K562 (cell line): Measurements from ENCODE around the gene PHTF2. TPM values are rescaled to one million over a fixed set of nuclear protein-coding genes. Genes with fewer than 3 reads are reported as not detected.

Experiments
- ATAC-seq: fragments of 200-7000 bp; cut with Tn5 transposase; 3 replicates; pipeline ENCODE4 v1.9.1; 2020; ENCODE audit warnings: moderate library complexity
- BruUV-seq: library from RNA; stranded (reverse); fragments of 400-500 nt; replicated peaks from 2 replicates; lab custom pipeline; 2021; lab: Mats Ljungman, UMichigan
- CTCF ChIA-PET: fragments of 300-600 bp; formaldehyde crosslinking; extraction: SDS; loops from one replicate; lab custom pipeline; 2021; ENCODE audit warnings: low intra/inter-chr PET ratio; lab: Yijun Ruan, JAX
- POLR2A ChIA-PET: fragments of 300-600, 350-650 bp; sonication (Branson Sonifier 250); formaldehyde crosslinking; extraction: SDS; loops from one replicate; lab custom pipeline; 2021; ENCODE audit warnings: antibody characterized with exemption, inconsistent platforms; lab: Yijun Ruan, JAX
- DNase-seq, 4 experiments: peaks; one replicate each; pipeline versions ENCODE4 v3.0.0 to v3.0.0-alpha.2; 2011 to 2018; ENCODE audit warnings: low spot score in 3 of 4, mixed read lengths in 3 of 4; ENCODE audit errors: extremely low read depth in 1 of 4
- FAIRE-seq: peaks from 2 replicates; lab custom pipeline; 2011; peaks lifted over from hg19 to GRCh38; lab: Jason Lieb, UNC
- H2AFZ ChIP-seq: 2 replicates; pipeline ENCODE4 v1.6.0; 2011; ENCODE audit warnings: low read depth, low read length, control low read depth, inconsistent platforms
- H3K27ac ChIP-seq: fragments of 200-600 bp; 3 replicates; pipeline ENCODE4 v1.8.0; 2011; ENCODE audit warnings: low read depth, mild to moderate bottlenecking, control low read depth, inconsistent platforms, low read length, moderate library complexity, mixed read lengths; ENCODE audit errors: extremely low read depth
- H3K27me3 ChIP-seq, 2 experiments: fragments of 300-600 bp in 1 of 2; 2 replicates in 1 of 2; 3 replicates in 1 of 2; pipeline versions ENCODE4 v1.6.0 to v1.8.0; 2011; ENCODE audit warnings: inconsistent platforms in 2 of 2, low read length in 2 of 2, mild to moderate bottlenecking in 1 of 2, mixed read lengths in 1 of 2, moderate library complexity in 1 of 2; ENCODE audit not compliant: control insufficient read depth in 2 of 2, insufficient read depth in 2 of 2
- H3K36me3 ChIP-seq: fragments of 300-600 bp; 3 replicates; pipeline ENCODE4 v1.8.0; 2011; ENCODE audit warnings: mild to moderate bottlenecking, low read length, inconsistent platforms; ENCODE audit not compliant: control insufficient read depth, insufficient read depth
- H3K4me1 ChIP-seq, 2 experiments: fragments of 200-600 bp in 1 of 2; replicated peaks in 1 of 2; 2 replicates in 1 of 2; 3 replicates in 1 of 2; pipeline versions ENCODE4 v1.5.1 to v1.8.0; 2011; ENCODE audit warnings: inconsistent platforms in 2 of 2, low read length in 2 of 2, mild to moderate bottlenecking in 1 of 2, mixed read lengths in 1 of 2, moderate library complexity in 1 of 2; ENCODE audit not compliant: control insufficient read depth in 2 of 2, insufficient read depth in 2 of 2
- H3K4me2 ChIP-seq: 2 replicates; pipeline ENCODE4 v1.6.1; 2011; ENCODE audit warnings: low read length, control low read depth, inconsistent platforms, mixed read lengths; ENCODE audit not compliant: insufficient read depth
- H3K4me3 ChIP-seq: fragments of 200-600 bp; sonication (generic), shearing (Covaris generic); 2 replicates; pipeline ENCODE4 v1.5.1; 2016; ENCODE audit warnings: control low read depth, inconsistent platforms
- H3K79me2 ChIP-seq: fragments of 200-600 bp; 3 replicates; pipeline ENCODE4 v1.8.0; 2011; ENCODE audit warnings: low read length, inconsistent platforms; ENCODE audit not compliant: control insufficient read depth, insufficient read depth
- H3K9ac ChIP-seq, 2 experiments: 2 replicates each; pipeline versions ENCODE4 v1.6.0 to v1.6.1; 2011; ENCODE audit warnings: low read depth in 2 of 2, low read length in 2 of 2, control low read depth in 1 of 2, inconsistent platforms in 1 of 2, mild to moderate bottlenecking in 1 of 2, mixed read lengths in 1 of 2; ENCODE audit not compliant: insufficient read depth in 1 of 2
- H3K9me1 ChIP-seq: one replicate; pipeline ENCODE4 v1.6.0; 2011; ENCODE audit warnings: inconsistent platforms, mild to moderate bottlenecking, low read length, moderate library complexity; ENCODE audit not compliant: control insufficient read depth, insufficient read depth
- H3K9me3 ChIP-seq: replicated peaks from 2 replicates; pipeline ENCODE4 v1.5.1; 2011; ENCODE audit warnings: low read depth, low read length, inconsistent platforms; ENCODE audit not compliant: control insufficient read depth, insufficient read depth
- H4K20me1 ChIP-seq: replicated peaks from 2 replicates; pipeline ENCODE4 v1.6.1; 2011; ENCODE audit warnings: low read length, inconsistent platforms, mixed read lengths; ENCODE audit not compliant: control insufficient read depth, insufficient read depth
- JUNB ChIP-seq: fragments of 450-650 bp; formaldehyde crosslinking; conservative IDR thresholded peaks from 2 replicates; pipeline ENCODE4 v1.4.0; 2020; ENCODE audit warnings: mild to moderate bottlenecking
- NRF1 ChIP-seq, 2 experiments: fragments of 450-650 bp; IDR thresholded peaks in 1 of 2; conservative IDR thresholded peaks in 1 of 2; 2 replicates each; pipeline ENCODE4 v1.6.1; 2014; ENCODE audit warnings: mild to moderate bottlenecking in 2 of 2
- ZNF76 ChIP-seq: fragments of 250-450 bp; sonication (Bioruptor Pico); IDR thresholded peaks from 2 replicates; pipeline ENCODE4 v1.4.0; 2020; ENCODE audit warnings: mild to moderate bottlenecking, moderate library complexity, borderline replicate concordance
- WGBS: fragments of 100-300 bp; shearing (Covaris generic); methylation state at CpG from one replicate; pipeline ENCODE4 v1.1.6; 2016; ENCODE audit warnings: low coverage, mixed read lengths; ENCODE audit not compliant: insufficient coverage; ENCODE audit errors: missing lambda C conversion rate; 5-methylcytosine and 5-hydroxymethylcytosine counted together
- in situ Hi-C: fragments of 300-500 bp; cut with MboI; formaldehyde crosslinking; loops from 4 replicates; pipeline ENCODE4 v1.15.0; 2018; ENCODE audit warnings: inconsistent platforms, mixed read lengths
- intact Hi-C: fragments of 100-400 bp; cut with micrococcal nuclease; formaldehyde crosslinking; loops from 2 replicates; pipeline ENCODE4 v1.14.2; 2022
- polyA plus RNA-seq, 8 experiments: library from polyadenylated mRNA; depleted of rRNA in 4 of 8; stranded (reverse) in 5 of 8; unstranded in 3 of 8; fragments of >200 nt; fragmentation: Nextera tagmentation in 2 of 8; fragmentation: Illumina TruSeq in 1 of 8; extraction: Ambion mirVana in 2 of 8; extraction: Trizol in 1 of 8; gene quantifications; 2 replicates each; pipeline versions ENCODE4 v1.2.1 to v1.2.3, GENCODE V29; 2011 to 2014; ENCODE audit warnings: inconsistent platforms in 1 of 8, missing spikeins in 1 of 8
- total RNA-seq, 7 experiments: library from RNA; depleted of rRNA in 6 of 7; stranded (reverse); fragments of >200 nt in 6 of 7; fragmentation: Illumina TruSeq in 2 of 7; extraction: Trizol in 2 of 7; gene quantifications; 2 replicates each; pipeline versions ENCODE4 v1.2.1 to v1.2.3, GENCODE V29; 2011 to 2021; ENCODE audit warnings: low replicate concordance in 1 of 7
- TF ChIP-seq, protein P1 (sequence below): fragments of 450-650 bp; formaldehyde crosslinking; conservative IDR thresholded peaks from 2 replicates; pipeline ENCODE4 v1.4.0; 2022; ENCODE audit warnings: mild to moderate bottlenecking, missing genetic modification characterization
- TF ChIP-seq, protein P2 (sequence below): fragments of 250-450 bp; sonication (Bioruptor Pico); IDR thresholded peaks from 2 replicates; pipeline ENCODE4 v1.5.0; 2020; ENCODE audit warnings: mild to moderate bottlenecking

The PHTF2 gene
- total and polyA plus RNA-seq, 9 of the 15 experiments (the other 6 are each of a cell fraction or from before 2014, with no cell fraction given): 17.9 to 43.6 (median 25.4) TPM

- Histone ChIP-seq H3K9ac (no peak overlapping the region), H3K9me1 (no peaks in the 10 kb centered on the region), H3K4me3 (no peak overlapping the region), H3K4me2 (no peak overlapping the region), H3K36me3 (peaks cover 46% of the 10 kb centered on the region; the same call in 2 of the 3 replicates), H3K79me2 (no peaks in the 10 kb centered on the region), H4K20me1 (no peaks in the 10 kb centered on the region), H3K27ac (no peak overlapping the region), H3K4me1 (no peaks in the 10 kb centered on the region), H2AFZ (no peak overlapping the region), H3K27me3 (no peaks in the 10 kb centered on the region), H3K9me3 (no peaks in the 10 kb centered on the region)
- CTCF ChIA-PET: no interaction called here
- POLR2A ChIA-PET: no interaction called here
- FAIRE-seq (no peak), ATAC-seq (no peak), DNase-seq (no peak)
- intact Hi-C loops: no loop called here
- BruUV-seq: no TSS peak
- TF ChIP-seq JUNB (CRISPR knock-in tag) (no peak), NRF1 (conservative IDR thresholded peaks at IDR 0.05 in 1 of 2, IDR thresholded peaks at IDR 0.05 in 1 of 2) (no peak), ZNF76 (CRISPR knock-in tag) (no peak)
- TF ChIP-seq, protein P1, sequence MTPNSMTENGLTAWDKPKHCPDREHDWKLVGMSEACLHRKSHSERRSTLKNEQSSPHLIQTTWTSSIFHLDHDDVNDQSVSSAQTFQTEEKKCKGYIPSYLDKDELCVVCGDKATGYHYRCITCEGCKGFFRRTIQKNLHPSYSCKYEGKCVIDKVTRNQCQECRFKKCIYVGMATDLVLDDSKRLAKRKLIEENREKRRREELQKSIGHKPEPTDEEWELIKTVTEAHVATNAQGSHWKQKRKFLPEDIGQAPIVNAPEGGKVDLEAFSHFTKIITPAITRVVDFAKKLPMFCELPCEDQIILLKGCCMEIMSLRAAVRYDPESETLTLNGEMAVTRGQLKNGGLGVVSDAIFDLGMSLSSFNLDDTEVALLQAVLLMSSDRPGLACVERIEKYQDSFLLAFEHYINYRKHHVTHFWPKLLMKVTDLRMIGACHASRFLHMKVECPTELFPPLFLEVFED: no peak
- TF ChIP-seq, protein P2, sequence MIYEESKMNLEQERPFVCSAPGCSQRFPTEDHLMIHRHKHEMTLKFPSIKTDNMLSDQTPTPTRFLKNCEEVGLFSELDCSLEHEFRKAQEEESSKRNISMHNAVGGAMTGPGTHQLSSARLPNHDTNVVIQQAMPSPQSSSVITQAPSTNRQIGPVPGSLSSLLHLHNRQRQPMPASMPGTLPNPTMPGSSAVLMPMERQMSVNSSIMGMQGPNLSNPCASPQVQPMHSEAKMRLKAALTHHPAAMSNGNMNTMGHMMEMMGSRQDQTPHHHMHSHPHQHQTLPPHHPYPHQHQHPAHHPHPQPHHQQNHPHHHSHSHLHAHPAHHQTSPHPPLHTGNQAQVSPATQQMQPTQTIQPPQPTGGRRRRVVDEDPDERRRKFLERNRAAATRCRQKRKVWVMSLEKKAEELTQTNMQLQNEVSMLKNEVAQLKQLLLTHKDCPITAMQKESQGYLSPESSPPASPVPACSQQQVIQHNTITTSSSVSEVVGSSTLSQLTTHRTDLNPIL (CRISPR knock-in tag): no peak
- WGBS: 90% methylated on average over 2 of the region's 2 CpGs
- in situ Hi-C loops: no loop called here
Measured at GRCh38 chr7:77923419-77923818, 124.8 kb downstream of the PHTF2 start.
